HG03354 (cell line): Measurements from ENCODE around the gene NPL.
A peak's percentile ranks its signal among the peaks of the same experiment; 100 is the strongest.

Experiments used
- ATAC-seq: cut with Tn5 transposase; IDR thresholded peaks from one replicate; pipeline ENCODE4 v1.9.1; 2021; ENCODE audit warnings: mild to moderate bottlenecking; ENCODE audit not compliant: unreplicated experiment, poor library complexity, severe bottlenecking

NPL gene

GRCh38 chr1:182771187-182771984, 18.2 kb upstream of the NPL start:
- no peak for ATAC-seq

DNA sequence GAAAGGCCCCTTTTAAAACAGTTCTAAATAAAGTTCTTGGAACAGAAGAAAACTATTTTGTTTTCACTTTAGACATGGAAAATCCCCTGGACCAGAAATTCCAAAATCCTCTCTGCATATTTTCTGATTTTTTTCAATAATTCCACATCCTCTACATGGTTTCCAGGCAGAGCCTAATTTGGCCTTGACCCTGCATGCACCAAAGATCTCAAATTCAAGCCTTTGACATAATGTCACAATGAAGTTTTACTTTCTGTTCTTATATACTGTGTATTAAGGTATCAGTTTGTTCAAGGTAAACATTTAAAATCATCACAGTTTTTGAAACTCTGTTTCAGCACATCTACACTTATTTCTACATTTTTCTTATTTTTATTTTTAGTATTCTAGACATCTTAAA, 12.2 kb upstream of the NPL start:
- no peak for ATAC-seq

DNA sequence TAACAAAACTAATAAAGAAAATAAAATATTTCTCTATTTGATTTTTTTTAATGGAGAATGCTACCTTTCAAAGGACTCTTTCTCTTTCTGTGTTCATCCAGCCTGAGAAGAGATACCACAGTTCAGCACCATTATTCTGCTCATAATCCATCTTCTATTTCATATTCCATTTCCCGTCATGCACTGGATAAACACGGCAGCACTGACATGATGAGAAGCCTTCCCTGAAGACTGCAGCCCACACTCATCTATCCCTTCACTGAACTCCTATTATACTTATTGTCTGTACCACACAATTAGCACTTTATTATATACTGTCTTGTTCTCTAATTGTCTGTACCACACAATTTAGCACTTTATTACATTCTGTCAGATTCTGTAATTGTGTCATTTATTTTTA, 10.7 kb upstream of the NPL start:
- no peak for ATAC-seq

DNA sequence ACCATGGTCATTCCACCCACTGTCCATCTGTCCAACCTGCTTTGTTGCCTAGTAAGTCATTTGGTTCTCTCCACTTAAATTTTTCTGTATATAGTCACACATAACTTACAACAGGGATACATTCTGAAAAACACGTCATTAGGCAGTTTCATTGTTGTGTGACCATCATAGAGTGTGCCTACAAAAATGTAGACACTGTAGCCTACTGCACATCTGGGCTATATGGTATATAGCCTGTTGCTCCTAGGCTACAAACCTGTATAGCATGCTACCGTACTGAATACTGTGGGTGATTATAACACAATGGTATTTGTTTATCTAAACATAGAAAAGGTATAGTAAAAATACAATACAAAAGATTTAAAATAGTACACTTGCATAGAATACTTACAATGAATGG, 10.0 kb upstream of the NPL start:
- no peak for ATAC-seq

DNA sequence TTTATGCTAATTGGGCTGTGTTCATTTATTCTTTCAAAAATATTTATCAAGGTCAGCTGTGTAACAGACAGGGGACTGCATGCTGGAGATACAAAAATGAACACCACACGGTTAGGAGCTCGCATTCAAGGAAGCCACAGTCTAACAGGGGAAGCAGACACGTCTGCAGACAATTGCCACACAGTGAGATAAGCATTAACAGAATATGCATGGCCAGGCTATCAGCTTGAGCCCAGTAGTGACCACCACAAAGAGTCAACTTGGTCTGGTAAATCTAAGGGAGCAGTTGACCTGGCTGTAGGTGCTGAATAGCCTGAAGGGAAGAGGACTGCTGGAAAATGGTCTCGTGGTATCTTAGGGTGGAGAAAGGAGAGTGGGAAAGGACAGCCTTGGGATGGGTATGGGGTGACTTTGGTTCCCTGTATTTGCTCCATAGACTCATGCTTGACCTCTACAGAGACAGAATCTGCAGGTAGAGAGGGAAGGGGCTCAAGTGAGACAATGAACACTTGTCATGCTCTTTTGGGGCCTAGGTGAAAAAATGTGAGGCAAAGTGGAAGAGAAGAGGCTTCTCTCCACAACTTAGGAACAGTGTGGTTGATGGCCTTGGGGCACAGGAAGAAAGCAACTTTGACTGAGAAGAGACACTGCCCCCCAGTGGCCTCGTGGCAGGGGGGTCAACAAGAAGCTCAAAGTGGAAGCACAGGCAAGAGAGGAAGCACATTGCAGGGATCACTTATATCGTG, 7.6 kb upstream of the NPL start:
- ATAC-seq = peak; percentile 61

- no peak for ATAC-seq
Measured at GRCh38 chr1:182782587-182782913, 7.0 kb upstream of the NPL start.

DNA sequence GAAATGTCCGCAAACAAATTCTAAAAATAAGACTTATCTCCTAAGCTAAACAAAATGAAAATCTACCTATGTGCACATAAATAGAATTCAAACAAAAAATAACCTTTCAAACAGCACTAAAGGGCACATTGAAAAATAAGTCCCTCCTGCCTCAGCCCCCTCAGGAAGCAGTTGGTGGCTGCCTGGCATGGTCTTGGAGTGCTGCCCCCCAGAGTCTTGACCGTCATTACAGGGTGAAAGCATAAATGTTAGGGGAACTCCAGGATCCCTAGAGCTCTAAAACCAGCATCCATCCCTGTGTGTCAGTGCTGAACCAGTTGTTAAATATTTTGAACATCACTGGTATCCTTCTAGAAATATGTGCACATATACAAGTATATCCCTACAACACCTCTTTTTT, 6.5 kb upstream of the NPL start:
- ATAC-seq = no peak

DNA sequence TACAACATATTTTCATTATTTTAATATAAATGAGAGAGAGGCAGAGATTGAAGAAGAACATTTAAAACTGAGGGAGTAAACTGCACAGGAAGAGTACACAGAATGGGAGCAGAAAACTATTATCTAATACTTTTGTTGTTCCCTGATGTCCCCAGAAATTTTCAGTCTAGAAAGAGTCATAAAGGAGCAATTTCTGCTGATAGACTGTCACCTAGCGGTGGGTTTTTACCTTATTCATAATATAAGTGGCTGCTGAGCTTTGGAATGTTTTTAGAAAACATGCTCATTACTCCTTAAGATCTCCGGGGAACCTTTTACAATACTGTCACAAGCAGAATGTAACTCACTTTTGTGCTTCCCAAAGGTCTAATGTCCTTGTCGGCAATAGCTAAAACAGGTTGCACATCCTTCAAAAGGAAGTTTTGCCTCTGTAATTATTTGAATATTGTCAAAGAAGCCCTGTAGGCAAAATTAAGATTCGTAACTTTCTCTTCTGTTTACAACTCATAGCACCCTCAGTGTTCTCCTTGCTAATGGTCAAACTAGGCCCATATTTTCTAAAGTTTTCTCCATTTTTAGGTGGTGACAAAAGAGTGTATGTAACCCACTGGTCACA, 4.9 kb upstream of the NPL start:
- ATAC-seq = no peak

GRCh38 chr1:182785181-182785580, 4.4 kb upstream of the NPL start:
- no peak for ATAC-seq

GRCh38 chr1:182786223-182786994, 3.2 kb upstream of the NPL start:
- ATAC-seq = no peak

DNA sequence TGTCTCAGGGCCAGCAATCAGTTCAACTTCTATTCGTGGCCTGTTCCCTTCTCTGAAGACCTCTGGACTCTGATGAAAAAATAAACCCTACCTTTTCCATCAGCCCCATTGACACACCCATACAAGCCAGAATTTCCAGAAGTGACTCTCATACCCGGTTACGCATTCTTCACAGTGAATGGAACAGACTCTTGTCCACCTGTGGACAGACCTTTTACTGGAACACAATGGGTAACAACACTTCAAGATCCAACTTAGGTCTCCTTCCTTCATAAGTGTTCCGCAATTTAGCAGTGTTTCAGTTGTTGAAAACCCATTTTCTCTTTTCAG, 2.6 kb upstream of the NPL start:
- no peak for ATAC-seq

DNA sequence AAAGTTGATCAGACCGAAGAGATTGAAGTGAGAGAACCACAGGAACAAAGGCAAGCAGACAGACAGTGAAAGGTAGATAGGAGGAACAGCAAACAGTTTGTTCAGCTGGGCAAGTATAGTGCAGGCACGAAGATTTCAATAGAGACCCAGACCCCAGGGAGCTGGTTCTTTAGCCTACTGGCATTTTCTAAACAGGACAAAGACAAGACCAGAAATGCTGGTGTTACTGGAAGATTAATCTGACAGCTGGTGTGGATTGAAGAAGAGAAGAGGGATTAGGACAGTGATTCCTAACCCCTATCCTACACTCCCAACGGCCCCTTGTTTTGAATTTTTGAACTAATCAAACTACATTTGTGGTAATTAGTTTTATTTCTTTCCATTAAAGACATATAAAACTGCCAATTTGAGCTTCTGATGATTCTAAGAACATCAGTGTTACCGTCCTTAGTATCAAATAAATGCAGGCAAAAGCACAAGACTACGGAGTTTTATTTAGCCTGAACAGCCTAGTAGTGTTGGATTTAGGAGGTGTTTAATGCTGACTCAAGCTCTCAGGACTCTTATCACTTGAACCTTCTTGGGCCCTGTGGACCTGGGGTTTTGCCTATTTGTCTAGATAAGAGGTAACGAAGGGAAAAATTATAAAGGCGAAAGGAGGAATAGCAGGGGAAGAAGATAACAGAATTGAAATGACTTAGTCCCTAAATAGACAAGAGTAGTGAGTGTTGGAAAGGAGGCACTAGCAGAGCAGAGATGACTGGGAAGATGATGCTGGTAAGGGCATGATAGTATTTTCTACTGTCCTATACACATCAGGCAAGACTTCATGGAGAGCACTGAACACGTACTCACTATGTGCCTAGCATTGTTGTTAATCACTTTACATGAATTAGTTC, 2.0 kb downstream of the NPL start:
- ATAC-seq = no peak

DNA sequence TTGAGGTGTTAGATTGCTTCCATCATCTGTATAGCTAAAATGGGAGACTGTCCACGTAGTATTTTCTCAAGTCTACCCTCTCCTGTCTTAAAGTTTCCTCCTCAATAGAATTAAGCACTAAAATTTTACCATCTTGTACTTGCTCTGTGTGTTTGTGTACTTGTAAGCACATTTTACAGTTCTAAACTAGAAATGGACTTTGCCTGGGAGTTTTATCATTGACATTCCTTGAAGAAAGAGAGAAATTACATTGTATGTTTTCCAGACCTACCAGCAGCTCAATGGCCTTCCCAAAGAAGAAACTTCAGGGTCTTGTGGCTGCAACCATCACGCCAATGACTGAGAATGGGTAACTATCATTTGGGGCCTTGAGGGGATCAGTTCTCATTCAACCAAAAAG, 4.5 kb downstream of the NPL start:
- no peak for ATAC-seq

GRCh38 chr1:182794676-182795201, 5.2 kb downstream of the NPL start:
- ATAC-seq = no peak

GRCh38 chr1:182795563-182796228, 6.1 kb downstream of the NPL start:
- ATAC-seq = no peak

- ATAC-seq = no peak
Measured at GRCh38 chr1:182802006-182802803, 12.6 kb downstream of the NPL start.

- ATAC-seq = no peak
Measured at GRCh38 chr1:182803846-182804245, 14.3 kb downstream of the NPL start.
